Astrocyte (in vitro differentiated cells and primary cell): Measurements from ENCODE around the gene RBM20. TPM values are rescaled to one million over a fixed set of nuclear protein-coding genes. Genes with fewer than 3 reads are reported as not detected.

ENCODE experiments used
- DNase-seq: peaks from one replicate; pipeline ENCODE4 v3.0.0-alpha.2; 2010; ENCODE audit warnings: low read depth
- FAIRE-seq: peaks from 2 replicates; lab custom pipeline; 2011; peaks lifted over from hg19 to GRCh38; lab: Jason Lieb, UNC
- H2AFZ ChIP-seq: 2 replicates; pipeline ENCODE4 v1.6.0; 2012; ENCODE audit warnings: low read depth, low read length, inconsistent platforms
- H3K27ac ChIP-seq: 2 replicates; pipeline ENCODE4 v1.5.1; 2011; ENCODE audit warnings: low read depth, low read length, inconsistent platforms
- H3K27me3 ChIP-seq: 2 replicates; pipeline ENCODE4 v1.6.0; 2011; ENCODE audit warnings: low read length, inconsistent platforms; ENCODE audit not compliant: insufficient read depth
- H3K36me3 ChIP-seq: 2 replicates; pipeline ENCODE4 v1.5.1; 2011; ENCODE audit warnings: low read length, inconsistent platforms; ENCODE audit not compliant: insufficient read depth
- H3K4me1 ChIP-seq: 2 replicates; pipeline ENCODE4 v1.5.1; 2011; ENCODE audit warnings: low read length, inconsistent platforms; ENCODE audit not compliant: insufficient read depth
- H3K4me2 ChIP-seq: 2 replicates; pipeline ENCODE4 v1.6.0; 2012; ENCODE audit warnings: low read length, inconsistent platforms
- H3K4me3 ChIP-seq: 2 replicates; pipeline ENCODE4 v1.5.1; 2011; ENCODE audit warnings: low read depth, mild to moderate bottlenecking, low read length, inconsistent platforms; ENCODE audit not compliant: insufficient read depth
- H3K79me2 ChIP-seq: 2 replicates; pipeline ENCODE4 v1.6.0; 2012; ENCODE audit warnings: mild to moderate bottlenecking, low read length, inconsistent platforms; ENCODE audit not compliant: insufficient read depth
- H3K9ac ChIP-seq: 2 replicates; pipeline ENCODE4 v1.6.0; 2012; ENCODE audit warnings: mild to moderate bottlenecking, low read length, inconsistent platforms
- H3K9me3 ChIP-seq: 2 replicates; pipeline ENCODE4 v1.5.1; 2012; ENCODE audit warnings: low read depth, mild to moderate bottlenecking, low read length, inconsistent platforms; ENCODE audit not compliant: insufficient read depth
- H4K20me1 ChIP-seq: 2 replicates; pipeline ENCODE4 v1.6.0; 2012; ENCODE audit warnings: low read length, inconsistent platforms; ENCODE audit not compliant: insufficient read depth
- H3K27ac Mint-ChIP-seq: one replicate; pipeline ENCODE4 v1.8.0; 2021; ENCODE audit warnings: mild to moderate bottlenecking, mixed read lengths; ENCODE audit not compliant: unreplicated experiment
- H3K27me3 Mint-ChIP-seq: one replicate; pipeline ENCODE4 v1.8.0; 2021; ENCODE audit warnings: low read depth, mixed read lengths; ENCODE audit not compliant: unreplicated experiment
- H3K36me3 Mint-ChIP-seq: one replicate; pipeline ENCODE4 v1.8.0; 2021; ENCODE audit warnings: low read depth, mixed read lengths; ENCODE audit not compliant: unreplicated experiment
- H3K4me1 Mint-ChIP-seq: one replicate; pipeline ENCODE4 v1.8.0; 2021; ENCODE audit warnings: low read depth, mixed read lengths; ENCODE audit not compliant: unreplicated experiment
- H3K4me3 Mint-ChIP-seq: one replicate; pipeline ENCODE4 v1.8.0; 2021; ENCODE audit warnings: mild to moderate bottlenecking, moderate library complexity, mixed read lengths; ENCODE audit not compliant: unreplicated experiment
- H3K9me3 Mint-ChIP-seq: one replicate; pipeline ENCODE4 v1.8.0; 2021; ENCODE audit warnings: mild to moderate bottlenecking, mixed read lengths; ENCODE audit not compliant: unreplicated experiment
- EZH2 ChIP-seq: IDR thresholded peaks from 2 replicates; pipeline ENCODE4 v1.6.1; 2012; ENCODE audit warnings: mild to moderate bottlenecking, low read length, inconsistent platforms; ENCODE audit not compliant: insufficient read depth
- total RNA-seq: library from RNA; stranded (reverse); gene quantifications from 2 replicates; pipeline ENCODE4 v1.2.1, GENCODE V29; 2021
- TF ChIP-seq, protein P1 (sequence below): IDR thresholded peaks from 2 replicates; pipeline ENCODE4 v1.5.1; 2011; ENCODE audit warnings: low read depth, mild to moderate bottlenecking, inconsistent platforms, low read length, moderate library complexity; ENCODE audit not compliant: insufficient read depth

RBM20 gene
- total RNA-seq, 1 donor from 2014 or later = 1.5 TPM

DNA sequence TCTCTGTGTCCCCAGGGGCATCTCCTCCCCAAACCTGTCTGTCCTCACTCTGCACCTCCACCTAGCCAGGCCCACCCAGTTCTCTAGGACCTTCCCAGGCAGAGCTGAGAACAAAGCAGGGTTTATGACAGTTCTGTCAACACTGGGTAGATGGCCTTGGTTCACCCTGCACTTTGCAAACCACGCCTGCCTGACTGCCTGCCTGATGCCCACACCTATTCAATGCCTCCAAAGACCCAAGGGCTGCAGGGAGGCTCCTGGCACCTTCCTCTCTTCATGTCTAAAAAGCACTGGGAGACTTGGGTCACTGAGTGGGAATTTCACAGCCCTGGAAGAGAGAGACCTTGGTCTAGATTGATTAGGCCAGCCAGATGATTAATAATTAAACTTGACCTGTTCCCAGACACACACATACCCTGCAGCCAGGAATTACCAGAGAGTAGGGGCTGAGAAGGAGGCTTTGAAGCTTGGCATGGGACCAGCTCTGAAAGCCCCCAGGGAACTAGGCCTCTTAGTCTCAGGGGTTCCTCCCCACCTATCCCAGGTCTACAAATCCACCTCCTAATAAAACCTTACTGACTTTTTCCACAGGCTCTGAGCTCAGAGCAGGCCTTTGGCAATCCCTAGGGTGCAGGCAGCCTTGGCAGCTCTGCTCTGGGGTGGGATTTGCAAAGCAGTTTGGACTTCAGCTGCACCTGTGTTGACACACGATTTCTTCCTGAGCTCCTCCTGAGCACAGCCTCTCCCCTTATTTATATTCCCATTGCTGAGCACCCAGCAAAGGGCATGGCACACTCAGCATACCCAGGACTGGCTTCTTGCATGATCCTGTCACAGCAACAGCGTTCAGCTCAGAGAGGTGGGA, 201.9 kb downstream of the RBM20 start:
- H3K27ac Mint-ChIP-seq = no peak overlapping the region

DNA sequence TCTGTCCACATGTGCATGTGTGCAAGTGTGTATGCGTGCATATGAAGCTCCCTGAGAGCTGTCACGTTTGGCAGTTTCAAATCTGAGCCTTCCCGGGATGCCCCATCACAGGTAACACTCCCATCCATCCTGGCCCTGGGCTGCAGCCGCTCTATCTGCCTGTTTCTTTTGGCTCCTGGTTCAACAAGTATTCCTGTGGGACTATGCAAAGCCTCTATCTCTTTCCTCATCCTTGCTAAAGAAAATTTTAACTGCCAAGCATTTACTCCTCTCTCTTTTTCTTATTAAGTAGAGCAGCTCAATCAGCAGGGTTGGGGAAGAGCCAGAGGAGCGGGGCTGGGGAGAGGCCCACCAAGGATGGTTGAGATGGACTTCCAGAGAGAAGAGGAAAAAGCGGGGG, 203.2 kb downstream of the RBM20 start:
- H3K4me1 Mint-ChIP-seq = peaks cover 12% of the 10 kb centered on the region
- H3K9me3 Mint-ChIP-seq = no peaks in the 10 kb centered on the region
- no peaks in the 10 kb centered on the region for H3K36me3 ChIP-seq

More for the DNA sequence above, 201.9 kb downstream of the RBM20 start:
- no peak overlapping the region for H3K4me3 Mint-ChIP-seq
- H3K9ac ChIP-seq = no peak overlapping the region
- no peak overlapping the region for H2AFZ ChIP-seq
- H4K20me1 ChIP-seq = no peaks in the 10 kb centered on the region
- no peaks in the 10 kb centered on the region for H3K36me3 Mint-ChIP-seq
- peaks cover 2% of the 10 kb centered on the region for H3K27me3 ChIP-seq
- no peak for DNase-seq
- peaks cover 3% of the 10 kb centered on the region for H3K4me1 Mint-ChIP-seq
- H3K4me3 ChIP-seq = no peak overlapping the region
- no peak overlapping the region for H3K4me2 ChIP-seq
- H3K9me3 Mint-ChIP-seq = no peaks in the 10 kb centered on the region
- no peaks in the 10 kb centered on the region for H3K79me2 ChIP-seq
- no peaks in the 10 kb centered on the region for H3K4me1 ChIP-seq
- no peak for TF ChIP-seq EZH2
- TF ChIP-seq, protein P1, sequence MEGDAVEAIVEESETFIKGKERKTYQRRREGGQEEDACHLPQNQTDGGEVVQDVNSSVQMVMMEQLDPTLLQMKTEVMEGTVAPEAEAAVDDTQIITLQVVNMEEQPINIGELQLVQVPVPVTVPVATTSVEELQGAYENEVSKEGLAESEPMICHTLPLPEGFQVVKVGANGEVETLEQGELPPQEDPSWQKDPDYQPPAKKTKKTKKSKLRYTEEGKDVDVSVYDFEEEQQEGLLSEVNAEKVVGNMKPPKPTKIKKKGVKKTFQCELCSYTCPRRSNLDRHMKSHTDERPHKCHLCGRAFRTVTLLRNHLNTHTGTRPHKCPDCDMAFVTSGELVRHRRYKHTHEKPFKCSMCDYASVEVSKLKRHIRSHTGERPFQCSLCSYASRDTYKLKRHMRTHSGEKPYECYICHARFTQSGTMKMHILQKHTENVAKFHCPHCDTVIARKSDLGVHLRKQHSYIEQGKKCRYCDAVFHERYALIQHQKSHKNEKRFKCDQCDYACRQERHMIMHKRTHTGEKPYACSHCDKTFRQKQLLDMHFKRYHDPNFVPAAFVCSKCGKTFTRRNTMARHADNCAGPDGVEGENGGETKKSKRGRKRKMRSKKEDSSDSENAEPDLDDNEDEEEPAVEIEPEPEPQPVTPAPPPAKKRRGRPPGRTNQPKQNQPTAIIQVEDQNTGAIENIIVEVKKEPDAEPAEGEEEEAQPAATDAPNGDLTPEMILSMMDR = no peak
- no peak for FAIRE-seq
- H3K9me3 ChIP-seq = no peaks in the 10 kb centered on the region
- peaks cover 29% of the 10 kb centered on the region for H3K27me3 Mint-ChIP-seq
- no peaks in the 10 kb centered on the region for H3K36me3 ChIP-seq
- no peak overlapping the region for H3K27ac ChIP-seq

More for the DNA sequence above, 203.2 kb downstream of the RBM20 start:
- peaks cover 29% of the 10 kb centered on the region for H3K27me3 Mint-ChIP-seq
- no peak overlapping the region for H3K27ac ChIP-seq
- no peak overlapping the region for H3K27ac Mint-ChIP-seq
- no peak overlapping the region for H3K4me2 ChIP-seq
- no peaks in the 10 kb centered on the region for H3K36me3 Mint-ChIP-seq
- H3K9ac ChIP-seq = no peak overlapping the region
- no peak overlapping the region for H3K4me3 ChIP-seq
- H3K27me3 ChIP-seq = peaks cover 2% of the 10 kb centered on the region
- H3K4me3 Mint-ChIP-seq = no peak overlapping the region
- no peaks in the 10 kb centered on the region for H3K4me1 ChIP-seq
- H3K79me2 ChIP-seq = no peaks in the 10 kb centered on the region
- DNase-seq = no peak
- no peak for TF ChIP-seq EZH2
- TF ChIP-seq, protein P1 = no peak
- no peaks in the 10 kb centered on the region for H3K9me3 ChIP-seq
- FAIRE-seq = no peak
- H4K20me1 ChIP-seq = no peaks in the 10 kb centered on the region
- no peak overlapping the region for H2AFZ ChIP-seq
